Duodenal mucosa (tissue), 2 donors: ENCODE results near the gene PLLP.

Experiments
- H3K27ac ChIP-seq: one replicate; pipeline ENCODE4 v1.7.0; 2013; ENCODE audit warnings: low read depth, low read length
- H3K27me3 ChIP-seq, 2 donors: one replicate each; pipeline ENCODE4 v1.7.0; 2013; ENCODE audit warnings: low read length in 2 of 2, control low read depth in 1 of 2; ENCODE audit not compliant: insufficient read depth in 2 of 2, control insufficient read depth in 1 of 2
- H3K36me3 ChIP-seq, 2 donors: one replicate each; pipeline ENCODE4 v1.7.0; 2013; ENCODE audit warnings: low read length in 2 of 2, control low read depth in 1 of 2; ENCODE audit not compliant: insufficient read depth in 2 of 2, control insufficient read depth in 1 of 2
- H3K4me1 ChIP-seq, 2 donors: one replicate each; pipeline ENCODE4 v1.7.0; 2013; ENCODE audit warnings: low read length in 2 of 2, control low read depth in 1 of 2; ENCODE audit not compliant: insufficient read depth in 2 of 2, control insufficient read depth in 1 of 2
- H3K4me3 ChIP-seq, 2 donors: one replicate each; pipeline ENCODE4 v1.7.0; 2013; ENCODE audit warnings: low read length in 2 of 2, low read depth in 1 of 2
- H3K9ac ChIP-seq, 2 donors: one replicate each; pipeline ENCODE4 v1.7.0; 2013; ENCODE audit warnings: low read length in 2 of 2, low read depth in 1 of 2
- H3K9me3 ChIP-seq, 2 donors: one replicate each; pipeline ENCODE4 v1.7.0; 2013; ENCODE audit warnings: low read length in 2 of 2, control low read depth in 1 of 2; ENCODE audit not compliant: control insufficient read depth in 1 of 2

Gene PLLP

GRCh38 chr16:57256601-57257395, 27.7 kb downstream of the PLLP start:
- Histone ChIP-seq H3K4me3 (no peak overlapping the region), H3K36me3 (peaks cover 23 to 61% of the 10 kb centered on the region in 2 donors), H3K27ac (no peak overlapping the region), H3K4me1 (no peaks in the 10 kb centered on the region), H3K27me3 (no peaks in the 10 kb centered on the region), H3K9me3 (no peaks in the 10 kb centered on the region), H3K9ac (no peak overlapping the region)

- Histone ChIP-seq H3K36me3 (peaks cover 23 to 63% of the 10 kb centered on the region in 2 donors), H3K9ac (no peak overlapping the region), H3K4me1 (no peaks in the 10 kb centered on the region), H3K4me3 (no peak overlapping the region), H3K27ac (no peak overlapping the region), H3K9me3 (no peaks in the 10 kb centered on the region), H3K27me3 (no peaks in the 10 kb centered on the region)
These were observed 28.6 kb downstream of the PLLP start for GRCh38 chr16:57255686-57256415.

- no peak overlapping the region for H3K27ac ChIP-seq
- no peaks in the 10 kb centered on the region for H3K4me1 ChIP-seq
- H3K27me3 ChIP-seq, result no peaks in the 10 kb centered on the region
- no peak overlapping the region for H3K4me3 ChIP-seq
- H3K9ac ChIP-seq, result no peak overlapping the region
- H3K36me3 ChIP-seq, result peaks cover 30 to 82% of the 10 kb centered on the region in 2 donors
- H3K9me3 ChIP-seq, result no peaks in the 10 kb centered on the region
These were observed 31.0 kb downstream of the PLLP start for GRCh38 chr16:57253466-57253865.

GRCh38 chr16:57252148-57252721, 32.2 kb downstream of the PLLP start:
- Histone ChIP-seq H3K27me3 (no peaks in the 10 kb centered on the region), H3K9me3 (no peaks in the 10 kb centered on the region), H3K4me1 (no peaks in the 10 kb centered on the region), H3K27ac (no peak overlapping the region), H3K4me3 (no peak overlapping the region), H3K9ac (no peak overlapping the region), H3K36me3 (peaks cover 28 to 81% of the 10 kb centered on the region in 2 donors)

DNA sequence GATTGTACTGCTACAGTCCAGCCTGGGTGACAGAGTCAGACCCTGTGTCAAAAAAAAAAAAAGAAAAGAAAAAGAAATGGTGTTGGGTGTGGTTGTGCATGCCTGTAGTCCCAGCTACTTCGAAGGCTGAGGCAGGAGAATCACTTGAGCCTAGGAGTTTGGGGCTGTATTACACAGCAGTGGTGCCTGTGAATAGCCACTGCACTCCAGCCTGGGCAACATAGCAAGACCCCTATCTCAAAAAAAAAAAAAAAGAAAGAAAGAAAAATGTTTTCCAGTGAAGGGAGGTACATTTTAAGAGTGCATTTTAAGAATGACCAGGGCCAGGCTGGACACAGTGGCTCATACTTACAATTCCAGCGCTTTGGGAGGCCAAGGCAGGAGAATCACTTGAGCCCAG, 33.1 kb downstream of the PLLP start:
- H3K9me3 ChIP-seq, result no peaks in the 10 kb centered on the region
- H3K4me3 ChIP-seq, result no peak overlapping the region
- no peaks in the 10 kb centered on the region for H3K27me3 ChIP-seq
- H3K27ac ChIP-seq, result no peak overlapping the region
- H3K4me1 ChIP-seq, result no peaks in the 10 kb centered on the region
- peaks cover 22 to 72% of the 10 kb centered on the region in 2 donors for H3K36me3 ChIP-seq
- no peak overlapping the region for H3K9ac ChIP-seq

DNA sequence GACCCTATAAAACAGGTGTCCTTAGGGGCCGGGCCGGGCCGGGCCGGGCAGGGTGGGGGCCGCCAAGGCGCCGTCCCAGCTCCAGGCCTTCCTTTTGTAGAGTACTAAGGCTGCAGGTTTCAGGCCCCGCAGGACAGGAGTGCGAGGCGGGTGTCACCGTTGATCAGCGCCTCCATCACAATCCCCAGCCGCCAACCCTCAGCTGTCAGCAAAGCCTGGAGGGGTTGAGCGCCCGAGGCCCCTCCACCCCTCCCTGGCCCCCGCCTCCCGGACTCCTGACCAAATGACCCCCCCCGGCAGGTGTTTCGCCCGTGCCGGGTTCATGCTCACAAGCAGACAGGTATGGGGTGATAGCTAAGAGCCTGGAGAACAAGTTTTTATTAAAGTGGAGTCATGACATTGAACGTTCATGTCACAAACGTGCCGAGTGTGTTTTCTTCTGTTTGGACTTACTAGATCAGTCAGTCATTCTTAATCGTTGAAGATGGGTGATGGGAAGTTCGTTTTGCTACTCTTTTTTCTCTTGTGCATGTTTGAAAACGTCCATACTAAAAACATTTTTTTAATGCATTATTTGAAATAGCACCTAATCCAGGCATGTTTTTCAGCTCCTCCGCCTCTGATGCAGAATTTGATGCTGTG, 38.9 kb downstream of the PLLP start:
- no peaks in the 10 kb centered on the region for H3K9me3 ChIP-seq
- no peaks in the 10 kb centered on the region for H3K27me3 ChIP-seq
- H3K9ac ChIP-seq, result peak overlapping the region; percentile 70 to 76
- H3K4me1 ChIP-seq, result peaks cover 18 to 21% of the 10 kb centered on the region in 2 donors
- peak overlapping the region; percentile 89 for H3K27ac ChIP-seq
- peaks cover 7 to 27% of the 10 kb centered on the region in 2 donors for H3K36me3 ChIP-seq
- peak overlapping the region; percentile 63 to 78 for H3K4me3 ChIP-seq

- Histone ChIP-seq H3K27me3 (no peaks in the 10 kb centered on the region), H3K9me3 (no peaks in the 10 kb centered on the region), H3K4me3 (peak within 1 kb of the TSS; percentile 63 to 82), H3K27ac (peak within 1 kb of the TSS; percentile 89), H3K4me1 (peaks cover 21 to 22% of the 10 kb centered on the region in 2 donors), H3K36me3 (peaks cover 7 to 21% of the 10 kb centered on the region in 2 donors), H3K9ac (peak within 1 kb of the TSS; percentile 70 to 76)
These were observed 39.6 kb downstream of the PLLP start, which contains the start of gene ARL2BP for GRCh38 chr16:57244767-57245471. TSS of gene ARL2BP (plus strand) at chr16:57245259. CDS start at chr16:57245368, 109 bp downstream.

DNA sequence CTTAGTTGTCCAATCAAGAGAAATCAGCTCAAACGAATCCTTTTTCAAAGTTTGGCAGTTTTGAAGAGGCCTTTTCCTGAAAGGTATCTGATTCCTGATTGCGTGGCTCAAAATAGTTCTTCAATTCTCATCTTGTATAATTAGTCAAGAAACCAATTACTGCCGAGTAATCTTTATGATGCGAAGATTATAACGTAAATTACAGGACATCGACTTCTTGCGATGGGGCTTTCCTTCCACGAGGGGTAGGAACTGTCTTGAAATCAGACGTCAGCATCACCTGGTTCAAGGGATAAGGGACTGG, 40.1 kb downstream of the PLLP start:
- H3K4me1 ChIP-seq, result peaks cover 21 to 22% of the 10 kb centered on the region in 2 donors

DNA sequence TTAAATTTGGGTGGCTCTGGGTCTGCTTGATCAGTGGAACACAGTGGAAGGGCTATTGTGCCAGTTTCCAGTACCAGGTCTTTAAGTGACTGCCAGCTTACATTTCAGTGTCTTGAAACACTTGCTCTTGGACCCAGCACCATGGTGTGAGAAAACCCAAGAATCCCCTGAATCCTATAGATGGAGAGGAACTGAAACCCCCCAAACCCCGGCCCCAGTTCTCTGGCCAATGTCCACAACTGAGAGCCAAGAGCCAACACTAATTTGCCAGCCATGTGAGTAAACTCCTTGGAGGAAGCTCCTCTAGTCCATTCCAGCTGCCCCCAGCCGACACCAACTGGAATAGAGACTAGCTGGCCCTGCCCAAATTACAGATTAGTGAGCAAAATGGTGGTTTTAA, 41.8 kb downstream of the PLLP start:
- peaks cover 9 to 18% of the 10 kb centered on the region in 2 donors for H3K36me3 ChIP-seq
- H3K4me1 ChIP-seq, result peaks cover 21 to 22% of the 10 kb centered on the region in 2 donors
- H3K4me3 ChIP-seq, result no peak overlapping the region
- no peaks in the 10 kb centered on the region for H3K27me3 ChIP-seq
- no peak overlapping the region for H3K27ac ChIP-seq
- no peaks in the 10 kb centered on the region for H3K9me3 ChIP-seq
- H3K9ac ChIP-seq, result no peak overlapping the region

More for the DNA sequence above, 40.1 kb downstream of the PLLP start:
- Histone ChIP-seq H3K27ac (peak overlapping the region; percentile 43), H3K9me3 (no peaks in the 10 kb centered on the region), H3K36me3 (peaks cover 4 to 20% of the 10 kb centered on the region in 2 donors), H3K9ac (peak overlapping the region; percentile 55 to 58), H3K27me3 (no peaks in the 10 kb centered on the region), H3K4me3 (peak overlapping the region; percentile 63 to 82)
